Prostate gland (tissue), 2 donors: Measurements from ENCODE around the gene PMM1. TPM values are rescaled to one million over a fixed set of nuclear protein-coding genes. Genes with fewer than 3 reads are reported as not detected.
"Not testable (repeated sequence)": the region's sequence is repeated elsewhere in the genome, so short reads cannot be mapped to it uniquely, and the experiment has no call there.

Experiments used
- DNase-seq: peaks from one replicate; pipeline ENCODE4 v3.0.0-alpha.2; 2019; ENCODE audit warnings: low spot score
- H3K27ac ChIP-seq, 2 donors: fragments of 200-600 bp; sonication (generic); 2 replicates each; pipeline ENCODE4 v1.5.1; 2017 to 2019
- H3K27me3 ChIP-seq: fragments of 200-600 bp; sonication (generic); replicated peaks from 2 replicates; pipeline ENCODE4 v1.5.1; 2019; ENCODE audit not compliant: insufficient read depth
- H3K36me3 ChIP-seq, 2 donors: fragments of 200-600 bp; sonication (generic); 1 replicate in 1 of 2; 2 replicates in 1 of 2; pipeline versions ENCODE4 v1.5.1 to v1.8.1; 2017 to 2019
- H3K4me1 ChIP-seq: fragments of 200-600 bp; sonication (generic); replicated peaks from 2 replicates; pipeline ENCODE4 v1.5.1; 2019
- H3K4me3 ChIP-seq, 2 donors: fragments of 200-600 bp; sonication (generic); 2 replicates each; pipeline ENCODE4 v1.5.1; 2017 to 2019
- H3K9me3 ChIP-seq: fragments of 200-600 bp; sonication (generic); 2 replicates; pipeline ENCODE4 v1.5.1; 2017
- POLR2A ChIP-seq: fragments of 450-650 bp; IDR thresholded peaks from one replicate; pipeline ENCODE4 v1.6.1; 2016; ENCODE audit warnings: antibody characterized with exemption, mild to moderate bottlenecking
- POLR2AphosphoS5 ChIP-seq: sonication (generic); formaldehyde crosslinking; IDR thresholded peaks from one replicate; pipeline ENCODE4 v1.6.1; 2017; ENCODE audit warnings: antibody characterized with exemption
- WGBS: methylation state at CpG from one replicate; pipeline ENCODE4 v1.1.5; 2018; 5-methylcytosine and 5-hydroxymethylcytosine counted together
- intact Hi-C: fragments of 100-400 bp; cut with DNase I; formaldehyde crosslinking; loops from one replicate; pipeline ENCODE4 v1.14.2; 2022
- total RNA-seq, 2 donors: library from RNA; depleted of rRNA; stranded (reverse); fragments of >200 nt; gene quantifications; one replicate each; pipeline ENCODE4 v1.1.0, GENCODE V29; 2016
- TF ChIP-seq, protein P1 (sequence below), 4 experiments: fragments of 200-600 bp in 2 of 4; fragments of 450-650 bp in 2 of 4; sonication (generic) in 2 of 4; IDR thresholded peaks; 1 replicate in 3 of 4; 2 replicates in 1 of 4; pipeline ENCODE4 v1.5.1; 2016 to 2019; ENCODE audit warnings: antibody characterized with exemption in 4 of 4, mild to moderate bottlenecking in 2 of 4, moderate library complexity in 2 of 4

Gene PMM1
- total RNA-seq, 2 donors from 2014 or later = 49.0 to 58.6 TPM

DNA sequence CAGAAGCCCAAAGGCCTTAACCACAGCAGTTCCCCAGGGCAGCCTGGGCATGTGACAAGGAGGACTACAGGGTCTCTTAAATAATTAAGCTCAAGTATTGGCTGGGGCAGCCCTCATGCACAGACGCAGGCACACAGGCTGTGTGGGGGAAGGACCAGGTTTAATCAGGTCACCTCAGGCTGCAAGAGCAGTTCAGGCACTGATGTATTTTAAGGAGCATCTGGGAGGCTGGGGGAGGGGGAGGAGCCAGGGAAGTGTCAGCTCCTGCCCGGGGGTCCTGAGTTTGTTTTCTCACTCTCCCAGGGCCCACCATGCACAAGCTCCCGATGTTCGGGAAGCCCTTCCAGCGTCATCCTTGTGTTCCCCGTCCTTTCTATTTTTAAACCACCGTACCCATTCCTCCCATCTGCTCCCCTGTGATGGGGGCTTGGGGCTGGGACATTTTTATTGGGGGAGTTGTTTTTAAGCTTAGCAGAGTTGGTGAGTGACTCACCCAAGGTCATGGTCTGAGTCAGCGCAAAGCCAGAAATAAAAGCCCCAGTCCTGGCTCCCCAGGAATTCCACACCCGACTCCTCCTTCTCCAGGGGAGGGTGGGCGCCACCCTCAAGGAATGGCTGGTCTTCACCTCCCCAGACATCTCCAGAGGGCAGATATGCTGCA is 26.5 kb downstream of the PMM1 start:
- H3K4me1 ChIP-seq = no peaks in the 10 kb centered on the region
- H3K9me3 ChIP-seq = no peaks in the 10 kb centered on the region
- intact Hi-C loops = no loop called here
- H3K27ac ChIP-seq = peak overlapping the region; percentile 67 to 71
- DNase-seq = no peak
- H3K27me3 ChIP-seq = peaks cover 2% of the 10 kb centered on the region
- TF ChIP-seq POLR2AphosphoS5 (peak; percentile 60), POLR2A (no peak)
- TF ChIP-seq, protein P1, sequence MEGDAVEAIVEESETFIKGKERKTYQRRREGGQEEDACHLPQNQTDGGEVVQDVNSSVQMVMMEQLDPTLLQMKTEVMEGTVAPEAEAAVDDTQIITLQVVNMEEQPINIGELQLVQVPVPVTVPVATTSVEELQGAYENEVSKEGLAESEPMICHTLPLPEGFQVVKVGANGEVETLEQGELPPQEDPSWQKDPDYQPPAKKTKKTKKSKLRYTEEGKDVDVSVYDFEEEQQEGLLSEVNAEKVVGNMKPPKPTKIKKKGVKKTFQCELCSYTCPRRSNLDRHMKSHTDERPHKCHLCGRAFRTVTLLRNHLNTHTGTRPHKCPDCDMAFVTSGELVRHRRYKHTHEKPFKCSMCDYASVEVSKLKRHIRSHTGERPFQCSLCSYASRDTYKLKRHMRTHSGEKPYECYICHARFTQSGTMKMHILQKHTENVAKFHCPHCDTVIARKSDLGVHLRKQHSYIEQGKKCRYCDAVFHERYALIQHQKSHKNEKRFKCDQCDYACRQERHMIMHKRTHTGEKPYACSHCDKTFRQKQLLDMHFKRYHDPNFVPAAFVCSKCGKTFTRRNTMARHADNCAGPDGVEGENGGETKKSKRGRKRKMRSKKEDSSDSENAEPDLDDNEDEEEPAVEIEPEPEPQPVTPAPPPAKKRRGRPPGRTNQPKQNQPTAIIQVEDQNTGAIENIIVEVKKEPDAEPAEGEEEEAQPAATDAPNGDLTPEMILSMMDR (IDR thresholded peaks at IDR 0.05) = no peak
- H3K36me3 ChIP-seq = no peaks in the 10 kb centered on the region
- no peak overlapping the region for H3K4me3 ChIP-seq
- WGBS = 50% methylated on average over 10 of the region's 10 CpGs

DNA sequence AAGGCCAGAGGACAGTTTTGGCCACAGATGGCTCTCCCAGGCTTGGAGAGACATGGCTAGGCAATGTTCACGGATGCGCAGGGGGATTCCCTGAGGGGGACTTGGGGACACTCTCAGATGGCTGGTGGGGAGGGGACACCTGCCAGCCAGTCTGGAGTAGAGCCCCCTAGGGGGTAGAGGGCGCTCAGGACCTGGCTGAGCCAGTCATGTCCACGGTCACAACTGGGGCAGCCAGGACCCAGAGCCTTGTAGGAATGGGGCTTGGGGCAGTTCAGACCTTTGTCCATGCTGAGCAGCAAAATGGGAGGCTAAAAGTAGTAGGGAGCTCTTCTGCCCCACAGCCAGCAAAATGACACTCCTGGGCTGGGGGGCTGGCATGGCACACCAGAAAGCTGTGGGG is 27.2 kb downstream of the PMM1 start:
- Histone ChIP-seq H3K27ac (peak overlapping the region; percentile 67 to 71), H3K4me1 (no peaks in the 10 kb centered on the region), H3K36me3 (no peaks in the 10 kb centered on the region), H3K27me3 (peaks cover 2% of the 10 kb centered on the region), H3K9me3 (no peaks in the 10 kb centered on the region), H3K4me3 (no peak overlapping the region)
- 76% methylated on average over 4 of the region's 4 CpGs for WGBS
- no peak for DNase-seq
- intact Hi-C loops = no loop called here
- TF ChIP-seq, protein P1 (IDR thresholded peaks at IDR 0.05) = no peak
- TF ChIP-seq POLR2AphosphoS5 = no peak
- no peak for TF ChIP-seq POLR2A

DNA sequence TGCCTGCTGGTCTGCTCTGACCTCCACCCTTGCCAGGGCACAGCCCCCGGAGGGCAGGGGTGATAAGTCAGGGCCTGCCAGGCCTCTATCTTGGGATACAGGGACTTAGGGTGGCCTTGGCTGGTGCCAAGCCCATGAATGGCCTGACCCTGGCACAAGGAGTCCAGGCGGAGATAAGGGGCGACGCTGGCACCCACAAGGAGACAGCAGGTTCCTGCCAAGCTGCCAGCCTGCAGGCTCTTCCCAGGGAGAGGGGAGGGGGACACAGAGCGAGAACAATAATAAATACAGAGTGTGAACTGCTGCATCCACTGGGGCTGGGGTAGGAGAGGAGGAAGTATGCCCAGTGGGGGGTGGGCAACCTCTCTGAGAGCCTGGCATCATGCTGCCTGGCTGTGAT is 27.9 kb downstream of the PMM1 start:
- intact Hi-C loops = no loop called here
- H3K36me3 ChIP-seq = no peaks in the 10 kb centered on the region
- H3K4me3 ChIP-seq = peak overlapping the region; percentile 24 to 26
- H3K4me1 ChIP-seq = no peaks in the 10 kb centered on the region
- H3K27me3 ChIP-seq = peaks cover 2% of the 10 kb centered on the region
- DNase-seq = no peak
- H3K9me3 ChIP-seq = no peaks in the 10 kb centered on the region
- peak overlapping the region; percentile 67 to 71 for H3K27ac ChIP-seq
- WGBS = 48% methylated on average over 5 of the region's 5 CpGs
- TF ChIP-seq, protein P1 (IDR thresholded peaks at IDR 0.05) = no peak
- TF ChIP-seq POLR2A (no peak), POLR2AphosphoS5 (no peak)

DNA sequence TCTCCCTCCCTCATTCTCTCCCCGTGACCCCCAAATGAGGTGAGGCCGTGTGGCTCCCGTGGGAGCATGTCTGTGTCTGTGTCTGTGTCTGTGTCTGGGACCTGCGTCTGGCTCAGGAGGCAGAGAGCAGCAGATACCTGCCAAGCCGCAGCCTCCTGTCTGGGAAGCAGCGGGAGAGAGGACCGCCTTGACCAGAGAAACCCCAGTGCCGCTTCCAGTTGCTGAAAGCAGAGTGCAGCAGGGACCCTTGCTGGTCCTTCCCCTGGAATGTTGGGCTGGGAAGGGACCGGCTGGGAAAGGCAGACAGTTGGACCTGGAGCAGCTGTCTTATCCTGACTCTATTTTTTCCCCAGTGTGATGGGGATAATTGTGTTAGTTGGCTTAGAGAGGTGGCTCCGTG is 28.3 kb downstream of the PMM1 start:
- no peaks in the 10 kb centered on the region for H3K36me3 ChIP-seq
- H3K4me3 ChIP-seq = peak overlapping the region; percentile 24 to 26
- H3K27me3 ChIP-seq = peaks cover 2% of the 10 kb centered on the region
- DNase-seq = no peak
- H3K9me3 ChIP-seq = no peaks in the 10 kb centered on the region
- 33% methylated on average over 10 of the region's 10 CpGs for WGBS
- peak overlapping the region; percentile 67 to 71 for H3K27ac ChIP-seq
- TF ChIP-seq POLR2A (no peak), POLR2AphosphoS5 (no peak)
- TF ChIP-seq, protein P1 (IDR thresholded peaks at IDR 0.05) = no peak
- H3K4me1 ChIP-seq = no peaks in the 10 kb centered on the region
- intact Hi-C loops = no loop called here

DNA sequence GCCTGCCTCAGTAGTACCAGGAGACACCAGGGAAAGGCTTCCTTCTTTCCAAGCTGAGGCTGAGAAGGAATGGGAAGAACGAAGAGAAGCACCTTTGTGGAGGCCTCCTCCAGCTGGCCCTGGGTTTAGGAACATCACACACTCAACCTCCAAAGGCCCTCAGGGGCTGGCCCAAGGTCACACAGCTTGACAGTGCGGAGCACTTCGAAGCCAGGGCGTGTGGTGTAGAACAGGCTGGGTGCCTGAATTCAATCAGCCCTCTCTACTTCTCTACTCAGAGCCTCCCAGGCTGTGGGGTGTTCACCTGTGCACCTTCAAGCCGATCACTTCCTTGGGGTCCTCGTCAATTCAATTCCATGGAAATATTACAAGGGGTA is 29.6 kb downstream of the PMM1 start:
- Histone ChIP-seq H3K9me3 (no peaks in the 10 kb centered on the region), H3K27ac (peak overlapping the region; percentile 47 to 67), H3K27me3 (peaks cover 2% of the 10 kb centered on the region), H3K36me3 (no peaks in the 10 kb centered on the region), H3K4me3 (no peak overlapping the region), H3K4me1 (no peaks in the 10 kb centered on the region)
- DNase-seq = no peak
- WGBS = 52% methylated on average over 6 of the region's 6 CpGs
- intact Hi-C loops = no loop called here
- TF ChIP-seq POLR2AphosphoS5 (no peak), POLR2A (no peak)
- TF ChIP-seq, protein P1 (IDR thresholded peaks at IDR 0.05) = no peak

DNA sequence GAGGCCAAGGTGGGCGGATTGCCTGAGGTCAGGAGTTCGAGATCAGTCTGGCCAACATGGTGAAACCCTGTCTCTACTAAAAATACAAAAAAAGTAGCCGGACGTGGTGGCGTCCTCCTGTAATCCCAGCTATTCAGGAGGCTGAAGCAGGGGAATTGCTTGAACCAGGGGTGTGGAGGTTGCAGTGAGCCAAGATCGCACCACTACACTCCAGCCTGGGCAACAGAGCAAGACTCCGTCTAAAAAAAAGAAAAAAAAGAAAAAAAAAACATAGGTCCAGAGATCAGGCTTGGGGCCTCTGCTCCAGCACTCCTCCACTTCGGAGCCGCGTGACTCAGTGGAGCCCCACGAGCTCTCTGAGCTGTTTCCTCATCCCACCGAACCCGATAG is 31.4 kb downstream of the PMM1 start:
- DNase-seq, H3K27me3 ChIP-seq, H3K36me3 ChIP-seq, intact Hi-C loops, H3K4me3 ChIP-seq, H3K9me3 ChIP-seq, H3K27ac ChIP-seq, H3K4me1 ChIP-seq: not testable (repeated sequence)
- 93% methylated on average over 13 of the region's 13 CpGs for WGBS
